Fibroblast of villous mesenchyme (primary cell): Measurements from ENCODE around the gene IRAK1. TPM values are rescaled to one million over a fixed set of nuclear protein-coding genes. Genes with fewer than 3 reads are reported as not detected.

Experiments
- DNase-seq: peaks from one replicate; pipeline ENCODE4 v3.0.0-alpha.2; 2010; ENCODE audit warnings: low read depth
- H3K4me3 ChIP-seq: 2 replicates; pipeline ENCODE4 v1.5.1; 2011; ENCODE audit warnings: low read depth, mild to moderate bottlenecking, low read length
- total RNA-seq: library from RNA; depleted of rRNA; stranded (reverse); fragments of >200 nt; gene quantifications from 2 replicates; pipeline ENCODE4 v1.2.3, GENCODE V29; 2012
- TF ChIP-seq, protein P1 (sequence below): IDR thresholded peaks from 2 replicates; pipeline ENCODE4 v1.5.1; 2012; ENCODE audit warnings: low read depth, mild to moderate bottlenecking, low read length; ENCODE audit not compliant: insufficient read depth

Gene IRAK1
- total RNA-seq, 1 donor: 62.6 TPM

DNA sequence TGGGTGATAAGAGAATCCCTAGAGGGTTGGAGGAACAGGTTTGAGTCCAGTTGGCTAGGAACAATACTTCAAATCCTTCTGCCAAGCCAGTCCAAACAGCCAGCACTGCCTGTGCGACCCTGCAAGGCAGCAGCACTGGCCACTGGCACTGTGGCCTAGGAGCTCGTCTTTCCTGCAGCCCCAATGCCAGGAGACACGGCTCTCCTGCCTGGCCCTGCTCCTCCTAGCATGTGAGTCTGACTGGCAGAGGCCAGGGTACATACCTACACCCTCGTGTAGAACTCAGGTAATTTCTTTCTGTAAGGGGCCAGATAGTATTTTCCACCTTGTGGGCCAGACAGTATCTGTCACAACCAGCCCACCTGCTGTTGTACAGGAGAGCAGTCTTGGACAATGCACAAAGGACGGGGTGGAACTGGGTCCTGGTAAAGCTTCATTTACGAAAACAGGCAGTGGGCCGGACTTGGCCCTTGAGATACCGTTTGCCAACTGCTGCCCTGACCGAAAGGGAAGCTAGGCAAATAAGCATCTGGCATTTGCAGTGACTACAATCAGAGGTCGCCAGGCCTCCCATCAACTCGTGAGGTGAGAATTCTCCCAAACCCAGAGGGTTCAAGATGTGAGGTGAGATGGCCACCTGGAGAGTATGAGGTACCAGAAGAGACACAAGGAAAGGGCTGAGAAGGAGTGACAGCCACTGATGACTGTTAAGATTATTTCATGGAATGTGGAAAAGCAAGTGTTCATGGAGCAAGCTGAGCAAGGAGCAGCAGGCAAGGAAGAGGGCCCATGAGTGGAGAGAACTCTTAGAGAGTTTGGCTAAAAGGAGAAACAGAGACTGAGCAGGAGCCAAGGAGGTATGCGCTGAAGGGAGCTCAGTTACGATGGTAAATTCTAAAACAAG lies 29.8 kb upstream of the IRAK1 start:
- no peak for DNase-seq
- no peak overlapping the region for H3K4me3 ChIP-seq
- TF ChIP-seq, protein P1, sequence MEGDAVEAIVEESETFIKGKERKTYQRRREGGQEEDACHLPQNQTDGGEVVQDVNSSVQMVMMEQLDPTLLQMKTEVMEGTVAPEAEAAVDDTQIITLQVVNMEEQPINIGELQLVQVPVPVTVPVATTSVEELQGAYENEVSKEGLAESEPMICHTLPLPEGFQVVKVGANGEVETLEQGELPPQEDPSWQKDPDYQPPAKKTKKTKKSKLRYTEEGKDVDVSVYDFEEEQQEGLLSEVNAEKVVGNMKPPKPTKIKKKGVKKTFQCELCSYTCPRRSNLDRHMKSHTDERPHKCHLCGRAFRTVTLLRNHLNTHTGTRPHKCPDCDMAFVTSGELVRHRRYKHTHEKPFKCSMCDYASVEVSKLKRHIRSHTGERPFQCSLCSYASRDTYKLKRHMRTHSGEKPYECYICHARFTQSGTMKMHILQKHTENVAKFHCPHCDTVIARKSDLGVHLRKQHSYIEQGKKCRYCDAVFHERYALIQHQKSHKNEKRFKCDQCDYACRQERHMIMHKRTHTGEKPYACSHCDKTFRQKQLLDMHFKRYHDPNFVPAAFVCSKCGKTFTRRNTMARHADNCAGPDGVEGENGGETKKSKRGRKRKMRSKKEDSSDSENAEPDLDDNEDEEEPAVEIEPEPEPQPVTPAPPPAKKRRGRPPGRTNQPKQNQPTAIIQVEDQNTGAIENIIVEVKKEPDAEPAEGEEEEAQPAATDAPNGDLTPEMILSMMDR: no peak

DNA sequence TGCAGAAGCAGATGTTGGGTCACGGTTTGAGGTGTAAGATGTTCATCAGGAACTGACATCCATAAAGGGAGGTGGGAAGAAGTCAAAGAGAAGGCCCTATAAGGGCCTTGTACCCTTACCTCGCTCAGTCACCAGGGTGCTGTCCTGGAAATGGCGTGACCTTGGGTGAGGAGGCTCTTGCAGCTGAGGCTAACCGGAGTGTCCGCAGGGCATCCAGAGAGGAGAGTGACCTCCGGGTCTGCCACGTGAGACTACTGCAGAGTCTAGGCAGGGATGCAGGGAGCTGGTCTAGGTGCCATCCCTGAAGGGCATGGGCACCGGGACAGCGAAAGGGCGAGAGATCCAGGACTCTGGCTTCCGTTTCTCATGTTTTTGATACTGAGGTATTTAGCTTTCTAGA lies 28.7 kb upstream of the IRAK1 start:
- H3K4me3 ChIP-seq: no peak overlapping the region
- no peak for DNase-seq
- TF ChIP-seq, protein P1: no peak

DNA sequence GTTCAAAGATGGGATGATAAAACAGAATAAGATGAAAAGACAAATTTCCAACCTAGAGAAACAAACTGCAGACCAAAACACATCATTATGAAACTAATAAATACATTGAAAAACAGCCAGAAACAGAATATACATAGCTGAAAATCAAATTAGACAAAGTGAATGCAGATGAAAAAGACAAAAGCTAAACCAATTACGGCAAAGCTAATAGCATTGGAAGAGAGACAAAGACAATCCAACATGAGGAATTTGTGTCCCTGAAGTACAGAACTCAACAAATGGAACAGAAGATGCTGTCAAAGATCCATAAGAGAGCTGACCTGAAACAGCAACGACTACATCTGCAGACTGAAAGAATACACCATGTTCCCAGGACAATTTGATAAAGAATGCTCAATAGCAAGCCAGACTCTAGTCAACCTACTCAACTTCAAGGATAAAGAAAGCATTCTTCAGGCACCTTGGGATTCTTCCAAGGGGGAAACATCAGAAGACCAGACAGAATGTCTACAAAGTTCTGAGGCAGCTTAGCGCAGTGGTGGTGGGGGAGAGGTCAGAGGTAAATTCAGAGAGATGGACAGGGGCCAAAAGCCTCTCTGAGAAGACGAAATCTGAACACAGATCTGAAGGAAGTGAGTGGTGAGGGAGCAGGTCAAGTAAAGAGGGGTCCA lies 27.4 kb upstream of the IRAK1 start:
- no peak for DNase-seq
- no peak overlapping the region for H3K4me3 ChIP-seq
- TF ChIP-seq, protein P1: no peak

DNA sequence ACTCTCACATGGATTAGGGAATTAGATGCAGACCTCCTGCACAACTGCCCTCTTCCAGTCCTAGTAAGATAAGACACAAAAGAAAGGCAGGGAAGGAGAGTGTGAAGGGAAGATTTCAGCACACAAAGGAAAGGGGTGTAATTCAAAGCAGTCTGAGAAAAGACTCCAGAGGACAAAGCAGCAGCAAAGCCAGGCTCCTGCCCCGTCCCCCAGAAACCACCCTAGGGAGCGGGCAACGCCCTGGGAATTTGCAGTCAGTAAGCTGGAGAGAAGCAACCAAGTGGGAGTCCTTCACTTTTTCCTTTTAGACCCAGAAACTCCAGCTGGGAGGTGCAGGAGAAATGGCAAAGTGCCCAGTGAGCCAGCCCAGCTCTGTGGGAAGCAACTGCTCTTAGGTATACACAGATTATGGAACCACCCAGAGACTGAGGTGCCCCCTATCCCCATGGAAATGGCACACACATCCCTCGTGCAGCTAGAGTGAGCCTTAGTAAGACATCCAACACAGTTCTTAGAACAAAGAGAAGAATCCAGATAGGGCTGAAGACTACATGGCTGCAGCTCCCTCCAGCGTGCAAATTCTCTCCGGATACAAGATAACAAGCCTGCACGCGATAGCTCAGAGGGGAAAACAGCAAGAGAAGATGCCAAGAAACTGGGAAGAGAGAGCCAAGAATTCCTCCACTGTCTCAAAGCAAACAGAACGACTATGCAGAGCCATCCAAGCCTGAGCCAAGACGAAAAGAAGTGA lies 26.5 kb upstream of the IRAK1 start:
- TF ChIP-seq, protein P1: peak; percentile 32
- DNase-seq: peak; percentile 86
- no peak overlapping the region for H3K4me3 ChIP-seq

DNA sequence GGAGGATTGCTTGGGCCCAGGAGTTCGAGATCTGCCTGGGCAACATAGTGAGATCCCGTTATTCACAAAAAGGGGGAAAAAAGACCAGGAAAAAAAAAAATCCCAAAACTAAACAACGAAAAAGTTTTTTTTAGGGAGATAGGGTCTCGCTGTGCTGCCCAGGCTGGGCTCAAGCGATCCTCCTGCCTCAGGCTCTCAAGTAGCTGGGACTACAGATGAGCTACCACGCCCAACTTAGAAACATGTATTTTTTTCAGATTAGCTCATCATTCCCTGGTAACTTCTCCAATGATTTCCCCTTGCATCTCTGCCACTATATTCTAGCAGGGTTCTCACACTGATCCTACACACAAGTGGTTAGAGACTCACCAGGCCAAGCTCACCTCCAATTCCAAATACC lies 24.4 kb upstream of the IRAK1 start:
- H3K4me3 ChIP-seq: no peak overlapping the region
- TF ChIP-seq, protein P1: no peak

DNA sequence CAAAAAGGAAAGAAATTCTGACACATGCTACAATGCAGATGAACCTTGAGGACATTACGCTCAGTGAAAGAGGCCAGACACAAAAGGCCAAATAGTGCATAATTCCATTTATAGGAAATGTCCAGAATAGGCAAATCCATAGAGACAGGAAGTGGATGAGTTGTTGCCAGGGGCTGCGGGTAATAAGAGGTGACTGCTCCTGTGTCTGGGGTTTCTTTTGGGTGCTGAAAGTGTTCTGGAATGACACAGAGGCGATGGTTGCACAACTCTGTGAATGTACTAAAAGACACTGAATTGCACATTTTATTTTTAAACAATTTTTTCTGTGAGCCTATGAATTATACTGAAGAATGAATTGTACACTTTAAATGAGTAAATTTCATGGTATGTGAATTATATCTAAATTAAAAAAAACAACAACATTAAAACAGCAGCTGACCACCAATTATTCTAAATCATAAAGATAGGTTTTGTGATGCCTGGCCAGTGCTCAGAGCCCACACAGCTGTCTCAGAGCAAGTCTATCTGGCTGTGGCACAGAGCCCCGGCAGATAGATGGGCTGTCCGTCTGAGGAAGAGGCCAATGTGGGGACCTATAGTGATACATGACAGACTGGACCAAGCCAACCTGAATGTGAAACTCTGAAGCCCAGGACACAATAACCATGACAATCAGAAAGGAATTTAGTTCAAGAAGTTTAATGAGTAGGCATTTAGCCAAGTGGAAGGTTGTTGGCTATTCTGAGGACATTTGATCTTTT lies 23.5 kb upstream of the IRAK1 start:
- DNase-seq: peak; percentile 88
- TF ChIP-seq, protein P1: no peak
- H3K4me3 ChIP-seq: no peak overlapping the region

More for the DNA sequence above, 24.4 kb upstream of the IRAK1 start:
- DNase-seq: no peak
